Activated T-helper 17 cell treated with anti-CD3 and anti-CD28 coated beads, Interleukin-2, amount 50 U/mL, for 72 hours (primary cell): ENCODE results near the gene FAM168A. TPM values are rescaled to one million over a fixed set of nuclear protein-coding genes. Genes with fewer than 3 reads are reported as not detected.

ENCODE experiments used
- total RNA-seq, 2 donors: library from RNA; stranded (reverse); gene quantifications; one replicate each; pipeline ENCODE4 v1.2.3, GENCODE V29; 2022

FAM168A gene
- total RNA-seq, 2 donors from 2014 or later = 16.0 to 33.2 TPM

Other genes starting within 250 kb of the FAM168A start
- gene RELT, start 221.7 kb downstream of the FAM168A start, total RNA-seq = 10 to 100 TPM; 31.2 to 39.9 TPM
- gene PLEKHB1, start 48.5 kb upstream of the FAM168A start, total RNA-seq = 10 to 100 TPM in 1 of 2 donors, 1 to 10 TPM in 1; 9.7 to 11.9 TPM
- gene RAB6A, start 163.0 kb upstream of the FAM168A start, total RNA-seq = 100 to 1,000 TPM in 1 of 2 donors, 10 to 100 TPM in 1; 78.6 to 113 TPM
- gene MRPL48, start 189.8 kb upstream of the FAM168A start, total RNA-seq = 10 to 100 TPM; 28.1 to 39.6 TPM